T47D (cell line): ENCODE measurements around the gene PPM1B.

ENCODE experiments used
- DNase-seq, 2 experiments: peaks; one replicate each; pipeline versions ENCODE4 v3.0.0 to v3.0.0-alpha.2; 2011 to 2012; ENCODE audit warnings: low read depth in 1 of 2, low spot score in 1 of 2
- JUND ChIP-seq: IDR thresholded peaks from 2 replicates; pipeline ENCODE4 v1.6.1; 2012; ENCODE audit warnings: low read depth
- in situ Hi-C: cut with HindIII; loops from 2 replicates; pipeline ENCODE4 v1.10.0; 2016; ENCODE audit warnings: low sequenced_read_pairs, low pct_unique_long_range_greater_than_20kb

PPM1B gene

GRCh38 chr2:44212302-44212701, 43.6 kb downstream of the PPM1B start:
- in situ Hi-C loops = no loop called here
- DNase-seq = no peak
- no peak for TF ChIP-seq JUND

- in situ Hi-C loops = no loop called here
- no peak for DNase-seq
- no peak for TF ChIP-seq JUND
Observed at GRCh38 chr2:44215827-44216226, 47.2 kb downstream of the PPM1B start.

GRCh38 chr2:44218771-44219170, 50.1 kb downstream of the PPM1B start:
- in situ Hi-C loops = no loop called here
- no peak for DNase-seq
- TF ChIP-seq JUND = no peak

GRCh38 chr2:44226753-44227152, 58.1 kb downstream of the PPM1B start:
- TF ChIP-seq JUND = no peak

GRCh38 chr2:44230378-44230777, 61.7 kb downstream of the PPM1B start:
- no peak for DNase-seq
- in situ Hi-C loops = no loop called here
- TF ChIP-seq JUND = no peak

More at GRCh38 chr2:44226753-44227152, 58.1 kb downstream of the PPM1B start:
- in situ Hi-C loops = no loop called here
- DNase-seq = no peak

GRCh38 chr2:44233450-44234128, 64.9 kb downstream of the PPM1B start:
- DNase-seq = peak; percentile 40 to 64
- in situ Hi-C loops = no loop called here
- TF ChIP-seq JUND = no peak; the same call in 1 of the 2 replicates

GRCh38 chr2:44237221-44237620, 68.5 kb downstream of the PPM1B start:
- in situ Hi-C loops = no loop called here
- DNase-seq = no peak
- no peak for TF ChIP-seq JUND

- TF ChIP-seq JUND = no peak
- in situ Hi-C loops = no loop called here
- DNase-seq = no peak
Observed at GRCh38 chr2:44242904-44243303, 74.2 kb downstream of the PPM1B start.

- TF ChIP-seq JUND = no peak
- in situ Hi-C loops = no loop called here
- peak; percentile 14 to 74 for DNase-seq
Observed at GRCh38 chr2:44244135-44244871, 75.6 kb downstream of the PPM1B start.

- no peak for TF ChIP-seq JUND
- DNase-seq = peak in 1 of 2 experiments; percentile 20
- in situ Hi-C loops = no loop called here
Observed at GRCh38 chr2:44245083-44245861, 76.6 kb downstream of the PPM1B start.

- DNase-seq = no peak
- in situ Hi-C loops = no loop called here
- no peak for TF ChIP-seq JUND
Observed at GRCh38 chr2:44246436-44246835, 77.8 kb downstream of the PPM1B start.

- no peak for DNase-seq
- in situ Hi-C loops = no loop called here
Observed at GRCh38 chr2:44246840-44247369, 78.2 kb downstream of the PPM1B start.

More at GRCh38 chr2:44246840-44247369, 78.2 kb downstream of the PPM1B start:
- TF ChIP-seq JUND = no peak
